Type B pancreatic cell (in vitro differentiated cells): ENCODE data around the gene C14orf132. TPM values are rescaled to one million over a fixed set of nuclear protein-coding genes. Genes with fewer than 3 reads are reported as not detected.
"Not testable (repeated sequence)": the region's sequence is repeated elsewhere in the genome, so short reads cannot be mapped to it uniquely, and the experiment has no call there.

Experiments used
- DNase-seq: peaks from one replicate; pipeline ENCODE4 v3.0.0; 2021; ENCODE audit warnings: mixed read lengths; ENCODE audit not compliant: unreplicated experiment; ENCODE audit errors: extremely low spot score
- H3K27ac Mint-ChIP-seq: 2 replicates; pipeline ENCODE4 v1.8.0; 2021; ENCODE audit warnings: mild to moderate bottlenecking, mixed read lengths
- H3K27me3 Mint-ChIP-seq: 2 replicates; pipeline ENCODE4 v1.8.0; 2021; ENCODE audit warnings: mixed read lengths
- H3K36me3 Mint-ChIP-seq: 2 replicates; pipeline ENCODE4 v1.8.0; 2021; ENCODE audit warnings: mixed read lengths
- H3K4me1 Mint-ChIP-seq: one replicate; pipeline ENCODE4 v1.8.0; 2021; ENCODE audit warnings: mixed read lengths; ENCODE audit not compliant: unreplicated experiment
- H3K4me3 Mint-ChIP-seq: 2 replicates; pipeline ENCODE4 v1.8.0; 2021; ENCODE audit warnings: mild to moderate bottlenecking, mixed read lengths
- H3K9me3 Mint-ChIP-seq: 2 replicates; pipeline ENCODE4 v1.8.0; 2021; ENCODE audit warnings: mixed read lengths
- CTCF ChIP-seq: fragments of 200-600 bp; sonication (generic); conservative IDR thresholded peaks from 2 replicates; pipeline ENCODE4 v1.5.0; 2021; ENCODE audit warnings: antibody characterized with exemption, mild to moderate bottlenecking
- total RNA-seq: library from RNA; stranded (reverse); gene quantifications from 2 replicates; pipeline ENCODE4 v1.2.1, GENCODE V29; 2021; ENCODE audit warnings: low replicate concordance

C14orf132 gene
- total RNA-seq, 1 donor from 2014 or later = 57.4 TPM

GRCh38 chr14:96071561-96071960 is 32.4 kb downstream of the C14orf132 start:
- Mint-ChIP-seq H3K27ac (no peak overlapping the region), H3K9me3 (peaks cover 3% of the 10 kb centered on the region), H3K4me3 (no peak overlapping the region), H3K27me3 (no peaks in the 10 kb centered on the region), H3K4me1 (peaks cover 7% of the 10 kb centered on the region), H3K36me3 (peaks cover 20% of the 10 kb centered on the region)
- no peak for TF ChIP-seq CTCF
- no peak for DNase-seq

- Mint-ChIP-seq H3K27ac (no peak overlapping the region), H3K36me3 (peaks cover 20% of the 10 kb centered on the region), H3K9me3 (peaks cover 3% of the 10 kb centered on the region), H3K27me3 (no peaks in the 10 kb centered on the region), H3K4me1 (peaks cover 7% of the 10 kb centered on the region), H3K4me3 (no peak overlapping the region)
- no peak for DNase-seq
- no peak for TF ChIP-seq CTCF
Observed at GRCh38 chr14:96072076-96072475, 32.9 kb downstream of the C14orf132 start.

GRCh38 chr14:96072746-96073145 is 33.6 kb downstream of the C14orf132 start:
- H3K9me3 Mint-ChIP-seq = peaks cover 3% of the 10 kb centered on the region
- no peak overlapping the region for H3K4me3 Mint-ChIP-seq
- no peaks in the 10 kb centered on the region for H3K27me3 Mint-ChIP-seq
- no peak for DNase-seq
- peaks cover 20% of the 10 kb centered on the region for H3K36me3 Mint-ChIP-seq
- peaks cover 7% of the 10 kb centered on the region for H3K4me1 Mint-ChIP-seq
- TF ChIP-seq CTCF = no peak
- no peak overlapping the region for H3K27ac Mint-ChIP-seq

- H3K27me3 Mint-ChIP-seq, H3K27ac Mint-ChIP-seq, H3K9me3 Mint-ChIP-seq, H3K4me1 Mint-ChIP-seq, DNase-seq, H3K4me3 Mint-ChIP-seq: not testable (repeated sequence)
- H3K36me3 Mint-ChIP-seq = peaks cover 20% of the 10 kb centered on the region
Observed at GRCh38 chr14:96073260-96074039, 34.3 kb downstream of the C14orf132 start.

GRCh38 chr14:96077983-96078624 is 38.9 kb downstream of the C14orf132 start:
- Mint-ChIP-seq H3K9me3 (peaks cover 3% of the 10 kb centered on the region), H3K27me3 (no peaks in the 10 kb centered on the region), H3K27ac (peak overlapping the region; percentile 41), H3K4me3 (no peak overlapping the region), H3K36me3 (peaks cover 10% of the 10 kb centered on the region), H3K4me1 (peaks cover under 1% of the 10 kb centered on the region)
- no peak for DNase-seq
- TF ChIP-seq CTCF = no peak

GRCh38 chr14:96078625-96079016 is 39.5 kb downstream of the C14orf132 start:
- Mint-ChIP-seq H3K36me3 (peaks cover 7% of the 10 kb centered on the region), H3K27ac (peak overlapping the region; percentile 41), H3K4me3 (no peak overlapping the region), H3K27me3 (no peaks in the 10 kb centered on the region), H3K4me1 (peaks cover 3% of the 10 kb centered on the region), H3K9me3 (peaks cover 3% of the 10 kb centered on the region)
- no peak for DNase-seq
- no peak for TF ChIP-seq CTCF
